HG03439 (cell line): ENCODE data around the gene ADARB2.

ENCODE experiments used
- ATAC-seq: cut with Tn5 transposase; IDR thresholded peaks from one replicate; pipeline ENCODE4 v1.9.1; 2021; ENCODE audit warnings: mild to moderate bottlenecking, moderate library complexity; ENCODE audit not compliant: unreplicated experiment

ADARB2 gene

DNA sequence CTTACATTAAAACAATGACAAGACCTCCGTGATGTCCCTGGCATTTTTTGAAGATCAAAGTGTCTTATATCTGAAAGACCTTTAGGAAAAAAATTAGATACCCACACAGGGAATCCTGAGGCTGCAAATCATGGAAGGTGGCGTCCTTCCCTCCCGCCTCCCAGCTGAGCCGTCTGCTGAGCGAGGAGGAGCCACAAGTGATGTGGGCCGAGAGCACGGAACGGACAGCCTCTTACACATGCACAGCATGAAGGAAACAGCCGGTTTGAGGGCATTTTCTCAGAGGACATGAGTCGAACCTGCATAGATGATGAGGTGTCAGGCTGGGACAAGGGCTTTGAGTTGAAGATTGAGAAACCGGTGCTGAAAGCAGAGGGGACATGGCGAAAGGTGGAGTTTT, 163.3 kb downstream of the ADARB2 start:
- ATAC-seq = no peak

DNA sequence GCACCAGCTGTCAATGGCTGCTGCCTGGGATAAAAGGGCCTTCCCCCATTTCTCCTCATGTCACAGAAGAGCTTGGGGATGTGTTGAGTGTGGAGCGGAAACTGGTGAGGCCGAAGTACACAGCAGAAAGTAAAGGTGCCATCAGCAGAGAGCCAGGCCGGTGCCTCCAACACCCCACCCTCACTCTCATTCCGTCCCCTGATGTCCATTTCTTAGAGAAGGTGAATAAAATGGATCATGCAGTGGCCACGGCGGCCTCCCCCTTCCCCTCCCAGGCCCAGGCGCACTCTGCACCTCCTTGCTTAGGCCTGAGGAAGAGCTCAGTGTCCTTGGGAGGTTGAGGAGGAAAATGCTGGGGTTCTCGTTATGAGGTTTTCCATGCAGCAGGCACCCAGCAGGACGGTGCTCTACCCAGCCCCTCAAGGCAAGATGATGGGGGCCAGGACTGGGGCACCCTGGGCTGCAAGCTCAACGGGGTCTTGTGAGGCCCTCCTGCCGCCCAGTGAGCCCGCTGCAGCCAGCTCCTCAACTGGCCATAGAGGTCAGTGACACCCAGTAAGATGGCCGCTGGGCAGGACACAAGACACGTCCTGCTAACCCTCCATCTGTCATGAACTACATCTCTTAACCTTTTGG, 163.9 kb downstream of the ADARB2 start:
- no peak for ATAC-seq

DNA sequence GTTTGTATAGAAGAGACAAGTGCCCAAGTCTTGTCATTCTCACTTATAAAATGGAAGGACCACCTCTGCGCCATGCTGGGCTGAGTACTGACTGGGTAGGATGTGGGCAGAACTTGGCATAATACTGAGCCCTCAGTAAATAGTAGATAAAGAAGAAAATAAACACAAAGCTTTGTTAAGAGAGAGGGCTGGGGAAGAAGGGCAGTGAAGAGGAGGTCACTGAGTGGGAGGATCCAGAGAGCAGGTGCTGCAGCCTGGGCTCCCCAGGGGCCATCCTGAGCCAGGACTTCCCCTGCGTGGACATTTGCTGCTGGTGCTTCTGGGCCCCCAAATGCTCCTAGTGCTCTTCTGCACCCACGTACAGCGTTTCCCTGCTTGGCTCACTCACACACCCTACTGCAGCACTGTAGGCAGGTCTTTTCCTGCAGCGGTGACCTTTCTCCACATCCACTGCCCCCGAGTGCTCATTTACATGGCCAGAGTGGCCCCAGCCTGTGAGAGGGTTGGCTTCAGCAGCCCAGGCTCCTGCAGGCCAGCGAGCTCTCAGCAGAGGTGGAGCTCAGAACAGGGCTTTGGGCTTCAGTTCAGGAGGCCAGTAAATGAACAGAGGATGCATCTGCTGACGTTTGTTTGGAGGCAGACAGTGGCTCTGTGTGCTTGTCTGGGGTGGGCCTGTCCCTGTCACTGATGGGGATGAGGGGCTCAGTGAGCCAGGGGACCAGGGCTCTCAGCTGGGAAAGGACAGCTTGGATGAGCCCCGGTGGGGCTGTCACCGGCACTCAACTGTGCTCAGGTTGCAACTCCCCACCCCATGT, 164.6 kb downstream of the ADARB2 start:
- no peak for ATAC-seq

DNA sequence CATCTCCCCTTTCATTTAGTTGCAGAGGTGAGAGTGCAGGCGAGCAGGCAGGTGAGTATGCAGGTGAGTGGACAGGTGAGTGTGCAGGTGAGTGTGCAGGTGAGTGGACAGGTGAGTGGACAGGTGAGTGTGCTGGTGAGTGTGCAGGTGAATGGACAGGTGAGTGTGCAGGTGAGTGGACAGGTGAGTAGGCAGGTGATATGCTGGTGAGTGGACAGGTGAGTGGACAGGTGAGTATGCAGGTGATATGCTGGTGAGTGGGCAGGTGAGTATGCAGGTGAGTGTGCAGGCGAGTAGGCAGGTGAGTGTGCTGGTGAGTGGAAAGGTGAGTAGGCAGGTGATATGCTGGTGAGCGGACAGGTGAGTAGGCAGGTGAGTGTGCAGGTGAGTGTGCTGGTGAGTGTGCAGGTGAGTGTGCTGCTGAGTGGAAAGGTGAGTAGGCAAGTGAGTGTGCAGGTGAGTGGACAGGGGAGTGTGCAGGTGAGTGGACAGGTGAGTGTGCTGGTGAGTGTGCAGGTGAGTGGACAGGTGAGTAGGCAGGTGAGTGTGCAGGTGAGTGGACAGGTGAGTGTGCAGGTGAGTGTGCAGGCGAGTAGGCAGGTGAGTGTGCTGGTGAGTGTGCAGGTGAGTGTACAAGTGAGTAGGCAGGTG, 165.6 kb downstream of the ADARB2 start:
- no peak for ATAC-seq

DNA sequence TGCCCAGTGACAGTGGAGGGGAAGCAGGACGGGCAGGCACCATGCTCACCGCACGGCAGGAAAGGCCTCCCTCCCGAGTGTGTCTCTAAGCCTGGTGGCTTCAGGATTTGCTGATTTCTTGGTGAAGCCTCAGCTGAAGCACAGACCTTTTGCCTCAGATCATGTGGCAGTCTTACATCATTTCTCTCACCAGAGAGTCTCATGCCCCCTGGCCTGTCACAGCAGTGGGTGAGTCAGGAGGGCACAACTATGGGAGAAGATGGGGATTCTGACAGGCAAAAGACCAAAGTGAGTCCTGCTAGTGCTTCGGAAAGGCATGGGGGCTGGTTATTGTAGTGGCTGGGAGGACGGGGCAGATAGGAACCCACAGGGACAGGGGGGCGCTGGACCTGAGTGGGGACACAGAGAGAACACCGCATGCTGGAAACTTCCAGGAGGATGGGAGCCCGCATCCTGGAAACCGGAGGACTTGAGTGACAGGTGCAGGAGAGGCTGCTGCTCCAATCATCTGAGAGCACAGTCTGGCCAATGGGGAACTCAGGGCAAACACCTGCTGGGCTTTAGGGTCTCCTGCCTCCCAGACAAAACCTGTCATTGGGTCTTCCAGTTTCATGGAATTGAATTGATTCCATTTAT, 166.8 kb downstream of the ADARB2 start:
- no peak for ATAC-seq

DNA sequence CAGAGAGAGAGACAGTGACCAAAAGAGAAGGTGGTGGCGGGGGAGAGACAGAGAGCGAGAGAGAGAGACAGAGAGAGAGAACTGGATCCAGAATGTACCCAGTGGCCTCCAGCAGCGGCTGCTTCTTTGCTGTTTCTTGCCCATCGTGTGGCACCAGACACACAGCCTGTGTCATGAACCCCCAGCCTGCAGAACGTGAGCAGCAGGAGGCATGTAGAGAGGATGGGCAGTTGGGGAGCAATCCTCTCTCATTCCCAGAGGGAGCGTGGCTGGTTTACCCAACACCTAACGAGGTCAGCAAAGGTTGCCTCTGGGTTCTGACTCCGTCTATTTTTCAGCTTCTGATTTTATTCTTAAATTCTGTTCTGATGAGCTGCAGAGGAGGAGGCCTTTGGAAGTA, 168.1 kb downstream of the ADARB2 start:
- no peak for ATAC-seq

DNA sequence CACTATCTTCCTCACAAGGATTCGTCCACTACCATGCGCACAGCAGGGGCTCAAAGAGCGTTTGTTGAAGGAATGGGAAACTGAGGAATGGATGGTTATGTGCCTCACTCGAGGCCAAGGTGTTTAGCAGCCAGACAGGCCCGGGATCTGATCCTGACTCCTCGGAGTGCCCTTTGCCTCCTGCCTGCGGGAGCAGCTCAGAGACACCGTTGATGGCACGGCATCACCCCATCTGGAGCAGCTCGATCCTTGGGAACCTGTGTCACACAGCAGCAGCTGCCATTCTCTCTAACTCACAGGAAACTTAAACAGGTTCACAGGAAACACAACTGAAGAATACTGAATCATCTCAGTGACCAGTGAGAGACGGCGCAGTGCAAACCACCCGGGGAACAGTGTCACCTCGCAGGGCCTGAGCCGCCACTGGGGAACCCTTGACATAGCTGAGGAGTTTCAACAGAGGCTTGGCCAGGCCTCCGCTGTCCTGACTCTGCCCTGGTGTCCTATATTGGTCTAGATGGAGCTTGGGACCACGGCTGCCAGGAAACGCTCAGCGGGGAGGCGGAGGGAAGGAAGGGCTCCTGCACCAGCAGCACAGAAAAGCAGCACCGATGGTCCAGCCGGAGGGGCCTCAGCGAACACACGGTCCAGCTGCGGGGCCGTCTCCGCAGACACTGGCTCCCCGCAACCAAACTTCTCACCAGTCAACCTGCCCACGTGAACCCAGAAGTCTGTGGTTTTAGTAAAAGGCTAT, 169.4 kb downstream of the ADARB2 start:
- no peak for ATAC-seq

DNA sequence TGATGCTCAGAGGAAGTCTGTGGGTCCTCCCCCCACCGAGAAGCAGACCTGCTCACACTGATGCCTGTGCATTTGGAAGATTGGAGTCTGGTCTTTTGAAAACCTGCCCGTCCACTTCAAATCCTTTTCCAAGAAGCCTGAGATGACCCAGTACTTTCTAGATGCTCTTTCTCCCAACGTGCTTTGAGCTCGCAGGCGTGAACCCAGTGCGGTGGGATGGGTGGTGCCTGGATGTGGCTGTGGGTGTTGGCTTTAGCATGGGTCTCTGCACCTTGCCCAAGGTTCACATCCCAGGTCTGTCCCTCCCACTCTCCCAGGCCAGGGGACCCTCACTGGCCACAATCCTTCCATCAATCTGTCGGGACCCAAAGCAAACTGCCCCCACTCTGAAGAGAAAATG, 170.2 kb downstream of the ADARB2 start:
- ATAC-seq = no peak

DNA sequence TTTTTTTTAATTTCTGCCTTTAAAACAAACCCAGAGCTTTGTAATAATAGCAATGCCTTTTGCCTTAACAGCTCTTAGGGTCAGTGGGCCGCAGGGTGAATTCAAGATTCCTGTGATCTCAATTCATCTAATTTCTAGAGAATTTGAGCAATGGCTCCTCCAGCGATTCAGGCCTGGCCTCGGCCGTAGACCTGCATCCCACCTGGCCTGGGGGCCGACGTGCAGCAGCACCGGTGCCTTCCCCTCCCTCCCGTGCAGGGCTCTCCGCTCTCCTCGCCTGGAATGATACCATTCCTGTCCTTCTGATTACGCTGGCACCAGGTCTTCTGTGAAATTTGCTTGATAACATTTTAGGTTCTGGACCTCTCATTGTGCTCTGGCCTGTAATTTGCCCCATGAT, 172.5 kb downstream of the ADARB2 start:
- no peak for ATAC-seq

DNA sequence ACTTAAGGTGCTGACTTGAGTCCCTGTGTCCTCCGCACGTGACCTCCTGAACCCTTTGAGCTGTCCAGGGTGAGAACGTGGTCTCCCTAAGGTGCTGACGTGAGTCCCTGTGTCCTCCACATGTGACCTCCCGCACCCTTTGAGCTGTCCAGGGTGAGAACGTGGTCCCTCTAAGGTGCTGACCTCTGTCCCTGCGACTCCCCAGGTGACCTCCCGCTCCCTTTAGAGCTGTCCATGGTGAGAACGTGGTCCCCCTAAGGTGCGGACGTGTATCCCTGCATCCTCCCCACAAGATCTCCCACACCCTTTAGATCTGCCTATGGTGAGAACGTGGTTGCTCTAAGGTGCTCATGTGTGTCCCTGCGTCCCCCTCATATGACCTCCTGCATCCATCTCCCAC, 174.3 kb downstream of the ADARB2 start:
- no peak for ATAC-seq

DNA sequence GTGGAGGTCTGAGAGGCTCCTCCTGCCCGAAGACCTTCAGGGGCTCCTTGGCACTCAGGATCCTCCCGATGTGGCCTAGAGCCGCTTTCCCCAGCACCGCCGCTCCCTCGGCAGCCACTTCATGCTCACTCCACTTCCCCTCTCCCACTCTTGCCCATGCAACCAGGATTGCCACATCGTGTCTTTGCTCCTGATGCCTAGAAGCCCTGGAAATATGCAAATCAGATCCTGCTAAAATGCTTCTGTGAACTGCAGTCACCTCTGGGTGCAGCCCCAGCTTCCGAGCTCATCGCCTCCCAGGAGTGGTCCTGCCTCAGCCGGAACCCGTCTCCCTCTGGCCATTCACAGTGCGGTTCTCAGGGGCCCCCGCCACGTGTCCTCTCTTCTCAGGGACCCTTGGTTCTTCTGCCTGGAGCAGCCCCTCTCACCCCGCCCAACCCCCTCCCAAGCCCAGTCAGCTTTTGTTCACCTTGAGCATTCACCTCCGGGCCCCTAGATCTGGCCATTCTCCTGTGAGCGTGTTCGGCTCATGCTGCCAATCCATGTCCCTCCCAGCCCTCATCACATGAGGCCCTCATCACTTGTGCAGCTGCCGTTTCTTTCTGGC, 175.5 kb downstream of the ADARB2 start:
- ATAC-seq = no peak

DNA sequence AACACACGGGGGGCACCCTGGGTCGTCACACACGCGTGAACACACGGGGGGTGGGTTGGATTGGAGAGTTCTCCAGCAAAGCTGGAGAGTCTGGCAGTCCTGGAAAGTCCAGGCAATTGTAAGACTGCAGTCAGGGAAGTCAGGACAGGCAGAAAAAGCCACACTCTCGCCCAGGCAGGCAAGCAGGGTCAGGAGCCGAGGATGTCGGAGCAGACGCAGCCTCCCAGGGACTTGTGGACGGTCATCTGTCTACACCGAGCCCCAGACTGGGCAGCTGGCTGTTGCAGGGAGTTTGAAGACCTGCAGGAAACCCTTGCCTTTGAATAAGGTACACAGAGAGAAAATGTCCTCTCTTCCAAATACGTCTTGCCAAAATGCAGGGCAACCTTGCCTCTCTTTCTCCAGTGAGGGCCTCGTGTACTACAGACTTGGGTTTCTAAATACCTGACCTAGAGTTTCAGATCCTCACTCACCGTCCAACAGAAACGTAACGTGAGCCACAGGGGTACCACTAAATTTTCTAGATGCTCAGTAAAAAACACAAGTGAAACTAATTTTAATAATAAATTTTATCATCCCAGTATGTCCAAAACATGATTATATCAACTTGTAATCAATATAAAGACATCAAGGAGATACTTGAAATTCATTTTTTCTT, 176.7 kb downstream of the ADARB2 start:
- ATAC-seq = no peak

DNA sequence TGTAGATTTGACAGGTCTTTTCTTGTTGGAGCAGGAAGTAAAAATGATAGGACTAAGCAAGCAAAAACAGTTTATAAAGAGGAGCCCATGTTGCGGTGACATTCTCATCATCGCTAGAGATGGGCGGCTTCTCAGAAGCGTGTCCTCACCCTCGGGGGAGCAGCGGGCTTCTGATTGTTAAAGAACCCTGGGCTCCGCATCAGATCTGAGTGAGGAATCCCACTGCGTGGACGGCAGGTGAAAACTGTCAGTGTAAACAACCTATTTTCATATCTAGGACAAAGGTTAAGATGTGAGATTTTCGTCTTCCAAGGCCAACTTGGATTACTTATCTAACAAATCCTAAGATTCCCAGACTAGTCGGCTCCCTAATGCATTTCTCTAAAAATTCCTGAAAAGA, 177.6 kb downstream of the ADARB2 start:
- no peak for ATAC-seq

DNA sequence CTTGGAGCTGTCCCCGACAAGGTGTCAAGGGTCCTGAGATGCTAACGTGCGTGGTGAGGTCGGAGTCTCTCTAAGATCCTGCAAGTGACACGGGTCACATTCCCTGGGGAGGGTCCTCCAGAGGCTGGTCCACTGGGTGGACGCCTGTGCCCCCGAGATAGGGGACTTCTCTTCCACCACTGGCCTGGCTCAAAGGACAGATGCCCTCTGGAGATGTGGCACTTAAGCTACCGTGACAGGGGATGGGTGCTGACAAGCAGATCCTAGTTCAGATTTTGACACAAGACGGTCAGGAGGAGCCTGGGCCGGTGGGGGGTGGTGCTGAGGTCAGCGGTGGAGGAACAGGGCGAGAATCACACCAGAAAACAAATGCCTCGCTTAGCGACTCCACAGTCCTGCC, 178.0 kb downstream of the ADARB2 start:
- no peak for ATAC-seq

DNA sequence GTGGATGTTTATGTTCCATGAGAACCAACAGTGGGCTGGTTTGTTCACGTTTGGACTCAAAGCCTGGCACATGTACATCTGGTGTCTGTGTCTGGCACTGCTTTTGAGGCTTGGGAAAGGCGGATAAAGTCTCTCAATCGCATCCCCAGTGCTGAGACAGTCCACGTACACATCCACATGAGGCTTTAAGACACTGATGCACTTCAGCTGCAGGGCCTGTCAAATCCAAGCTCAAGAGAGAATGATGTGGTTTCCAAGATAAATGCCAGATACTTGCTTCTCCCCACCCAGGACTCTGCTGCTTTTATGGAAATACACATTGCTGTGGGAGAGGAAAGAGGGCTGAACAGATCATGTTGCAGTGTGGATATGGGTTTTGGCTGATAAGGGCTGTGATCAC, 178.4 kb downstream of the ADARB2 start:
- no peak for ATAC-seq

DNA sequence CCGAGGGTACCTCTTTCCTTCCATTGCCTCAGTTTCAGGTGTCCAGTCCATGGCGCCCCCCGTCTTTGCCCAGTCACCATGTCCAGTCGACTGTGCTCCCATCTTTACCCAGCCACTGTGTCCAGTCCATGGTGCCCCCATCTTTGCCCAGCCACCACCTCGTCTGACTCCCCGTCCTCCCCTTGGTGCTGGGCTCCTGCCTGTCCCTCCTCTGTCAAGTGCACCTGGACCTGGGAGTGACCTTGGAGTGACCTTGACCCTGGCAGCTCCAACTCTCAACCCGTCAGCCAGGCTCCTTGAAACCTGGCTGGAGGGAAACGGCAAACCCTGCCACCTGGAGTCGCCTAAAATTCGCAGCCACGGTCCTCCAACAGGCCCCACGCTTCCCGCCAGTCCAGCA, 180.2 kb downstream of the ADARB2 start:
- no peak for ATAC-seq

DNA sequence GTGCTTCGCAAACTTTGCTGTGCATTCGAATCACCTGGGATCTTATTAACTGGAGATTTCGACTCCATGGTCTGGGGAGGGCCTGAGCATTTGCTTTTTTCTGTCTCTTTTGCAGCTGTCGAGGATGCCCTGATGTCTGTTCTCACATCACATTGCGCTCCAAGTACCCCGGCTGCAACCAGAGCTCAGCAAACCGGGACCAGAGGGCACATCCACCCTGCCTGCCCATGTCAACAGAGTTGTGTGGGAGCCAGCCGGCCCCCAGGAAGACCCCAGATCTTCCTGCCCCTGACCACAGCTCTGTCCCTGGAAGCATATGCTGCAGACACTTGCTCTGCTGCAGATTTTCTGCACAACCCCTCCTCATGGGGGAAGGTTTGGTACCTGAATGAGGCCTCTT, 180.8 kb downstream of the ADARB2 start:
- ATAC-seq = no peak

DNA sequence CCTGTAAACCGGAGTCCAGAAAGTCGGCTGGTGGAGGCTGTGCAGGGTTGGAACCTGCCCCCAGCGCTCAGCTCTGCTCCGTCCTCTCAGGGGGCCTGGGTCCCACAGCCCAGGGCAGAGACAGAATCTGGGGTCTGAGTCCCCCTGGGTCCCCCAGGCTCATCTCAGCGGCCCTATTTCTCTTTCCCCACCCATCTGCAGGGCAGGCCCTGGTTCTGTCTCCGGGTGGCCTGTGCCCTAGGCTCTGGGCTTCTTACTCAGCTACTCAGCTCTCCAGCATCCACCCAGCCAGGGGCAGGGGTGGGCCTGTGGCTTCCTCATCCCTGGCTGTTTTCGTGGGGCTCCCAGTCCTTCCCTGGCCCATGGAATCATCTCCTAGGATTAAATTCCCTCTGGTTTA, 183.4 kb downstream of the ADARB2 start:
- ATAC-seq = no peak

DNA sequence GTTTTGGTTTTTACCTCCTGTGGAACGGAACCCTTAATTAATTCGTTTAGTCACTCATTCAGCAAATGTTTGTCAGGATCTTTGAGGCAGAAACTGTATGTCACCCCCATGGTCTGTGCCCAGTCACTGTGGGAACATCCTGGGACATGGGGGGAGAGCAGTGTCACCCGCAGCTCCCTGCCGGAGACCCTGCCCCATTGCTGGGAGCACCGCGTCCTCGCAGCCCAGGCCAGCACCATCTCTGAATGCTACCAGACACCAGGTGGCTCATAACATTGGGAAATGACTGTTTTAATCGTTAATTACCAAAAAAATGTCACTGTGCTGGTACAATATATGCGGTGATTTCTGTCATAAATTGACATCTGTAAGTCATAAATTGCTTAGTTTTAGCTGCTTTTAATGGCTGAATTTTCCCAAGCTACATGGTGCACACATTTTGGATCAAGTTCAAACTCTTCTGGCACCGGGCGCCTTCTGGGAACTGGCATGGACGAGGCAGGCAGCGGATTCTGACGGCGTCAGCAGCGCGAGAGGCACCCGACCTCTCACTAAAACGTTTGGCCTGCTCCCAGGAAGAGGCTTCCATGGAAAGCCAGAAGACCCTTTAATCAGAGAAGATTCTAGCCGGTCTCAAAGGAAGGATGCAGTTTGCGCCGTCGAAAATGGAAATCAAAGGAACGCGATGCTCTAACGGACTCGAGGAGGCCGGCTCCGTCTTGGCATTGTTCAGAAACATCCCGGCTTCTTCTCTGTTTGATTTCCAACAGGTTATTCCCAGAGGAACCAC, 184.2 kb downstream of the ADARB2 start:
- no peak for ATAC-seq
